H1 (cell line): ENCODE data around the gene MTPN. TPM values are rescaled to one million over a fixed set of nuclear protein-coding genes. Genes with fewer than 3 reads are reported as not detected.

Experiments used
- CTCF ChIA-PET: fragments of 300-600 bp; sonication (Branson Sonifier 250); formaldehyde crosslinking; loops from one replicate; lab custom pipeline; 2021; ENCODE audit not compliant: partially characterized antibody; lab: Charles Lee
- POLR2A ChIA-PET: fragments of 300-600 bp; sonication (Branson Sonifier 250); formaldehyde crosslinking; loops from one replicate; lab custom pipeline; 2021; ENCODE audit warnings: inconsistent platforms; ENCODE audit not compliant: partially characterized antibody; lab: Charles Lee
- DNase-seq, 2 experiments: peaks; one replicate each; pipeline versions ENCODE4 v3.0.0 to v3.0.0-alpha.2; 2010 to 2022; ENCODE audit warnings: low spot score in 2 of 2, low read depth in 1 of 2, mixed read lengths in 1 of 2
- FAIRE-seq: peaks from 2 replicates; lab custom pipeline; 2011; peaks lifted over from hg19 to GRCh38; lab: Jason Lieb, UNC
- H2AFZ ChIP-seq: 2 replicates; pipeline ENCODE4 v1.8.1; 2012; ENCODE audit warnings: low read length, inconsistent platforms
- H2AK5ac ChIP-seq: 2 replicates; pipeline ENCODE4 v1.6.1; 2013; ENCODE audit warnings: low read depth, low read length
- H2BK120ac ChIP-seq: replicated peaks from 2 replicates; pipeline ENCODE3; 2013; ENCODE audit warnings: low read depth, low read length, inconsistent platforms
- H2BK12ac ChIP-seq: 2 replicates; pipeline ENCODE4 v1.6.1; 2013; ENCODE audit warnings: low read depth, low read length
- H2BK15ac ChIP-seq: 2 replicates; pipeline ENCODE4 v1.6.1; 2013; ENCODE audit warnings: low read length
- H2BK20ac ChIP-seq: 2 replicates; pipeline ENCODE4 v1.6.1; 2013; ENCODE audit warnings: low read length
- H2BK5ac ChIP-seq: 2 replicates; pipeline ENCODE4 v1.6.1; 2013; ENCODE audit warnings: low read depth, low read length
- H3K14ac ChIP-seq: 2 replicates; pipeline ENCODE4 v1.6.1; 2013; ENCODE audit warnings: inconsistent platforms; ENCODE audit not compliant: insufficient read length
- H3K18ac ChIP-seq: 2 replicates; pipeline ENCODE4 v1.6.1; 2013; ENCODE audit warnings: low read length; ENCODE audit errors: extremely low read depth
- H3K23ac ChIP-seq: 2 replicates; pipeline ENCODE4 v1.6.1; 2013; ENCODE audit warnings: inconsistent platforms; ENCODE audit not compliant: insufficient read length
- H3K23me2 ChIP-seq: 2 replicates; pipeline ENCODE4 v1.6.1; 2013; ENCODE audit warnings: low read depth, low read length
- H3K27ac ChIP-seq: 2 replicates; pipeline ENCODE4 v1.6.1; 2011; ENCODE audit warnings: low read depth, low read length, inconsistent platforms
- H3K27me3 ChIP-seq, 4 experiments: replicated peaks in 1 of 4; 1 replicate in 1 of 4; 2 replicates in 3 of 4; pipeline versions ENCODE4 v1.6.1 to v1.8.1; 2011 to 2013; ENCODE audit warnings: low read length in 3 of 4, mild to moderate bottlenecking in 3 of 4, inconsistent platforms in 2 of 4, mixed read lengths in 2 of 4, moderate library complexity in 1 of 4; ENCODE audit not compliant: control insufficient read depth in 3 of 4, insufficient read depth in 3 of 4; ENCODE audit errors: extremely low read depth in 1 of 4
- H3K36me3 ChIP-seq, 4 experiments: 2 replicates each; pipeline versions ENCODE4 v1.6.1 to v1.8.1; 2011 to 2013; ENCODE audit warnings: mild to moderate bottlenecking in 4 of 4, low read length in 3 of 4, moderate library complexity in 2 of 4, control low read depth in 1 of 4, inconsistent platforms in 1 of 4; ENCODE audit not compliant: insufficient read depth in 4 of 4, control insufficient read depth in 2 of 4
- H3K4ac ChIP-seq: replicated peaks from 2 replicates; pipeline ENCODE3; 2013; ENCODE audit warnings: low read length, low read depth, mixed read lengths, inconsistent platforms; ENCODE audit not compliant: insufficient read length
- H3K4me1 ChIP-seq, 4 experiments: replicated peaks in 1 of 4; 1 replicate in 1 of 4; 2 replicates in 3 of 4; pipeline versions ENCODE4 v1.6.1 to v1.8.1; 2011 to 2013; ENCODE audit warnings: low read length in 3 of 4, inconsistent platforms in 2 of 4, mixed read lengths in 1 of 4; ENCODE audit not compliant: insufficient read depth in 4 of 4, control insufficient read depth in 3 of 4
- H3K4me2 ChIP-seq, 2 experiments: 2 replicates each; pipeline versions ENCODE4 v1.6.1 to v1.8.1; 2011 to 2013; ENCODE audit warnings: low read depth in 2 of 2, low read length in 2 of 2, control low read depth in 1 of 2, inconsistent platforms in 1 of 2, mild to moderate bottlenecking in 1 of 2; ENCODE audit not compliant: insufficient read depth in 1 of 2
- H3K4me3 ChIP-seq, 4 experiments: fragments of 200-600, 300-600 bp in 1 of 4; sonication (generic), shearing (Covaris generic), sonication (Bioruptor Twin) in 1 of 4; 2 replicates each; pipeline versions ENCODE4 v1.5.1 to v1.8.1; 2011 to 2016; ENCODE audit warnings: low read length in 4 of 4, low read depth in 3 of 4, control low read depth in 2 of 4, inconsistent platforms in 2 of 4, mild to moderate bottlenecking in 2 of 4, mixed read lengths in 1 of 4, moderate library complexity in 1 of 4; ENCODE audit not compliant: insufficient read depth in 2 of 4; ENCODE audit errors: extremely low read depth in 1 of 4
- H3K56ac ChIP-seq: replicated peaks from 2 replicates; pipeline ENCODE3; 2013; ENCODE audit warnings: low read depth, mild to moderate bottlenecking, mixed read lengths, low read length, inconsistent platforms; ENCODE audit not compliant: insufficient read length
- H3K79me1 ChIP-seq: 2 replicates; pipeline ENCODE4 v1.6.1; 2013; ENCODE audit warnings: low read depth, low read length, control low read depth
- H3K79me2 ChIP-seq, 2 experiments: 2 replicates each; pipeline versions ENCODE4 v1.6.1 to v1.8.1; 2012 to 2013; ENCODE audit warnings: low read length in 2 of 2, mild to moderate bottlenecking in 2 of 2, inconsistent platforms in 1 of 2; ENCODE audit not compliant: insufficient read depth in 2 of 2, control insufficient read depth in 1 of 2
- H3K9ac ChIP-seq, 4 experiments: replicated peaks in 1 of 4; 1 replicate in 1 of 4; 2 replicates in 3 of 4; pipeline versions ENCODE4 v1.6.1 to v1.8.1; 2011 to 2013; ENCODE audit warnings: low read depth in 3 of 4, low read length in 3 of 4, control low read depth in 2 of 4, mild to moderate bottlenecking in 2 of 4, moderate library complexity in 2 of 4, inconsistent platforms in 1 of 4; ENCODE audit errors: extremely low read depth in 1 of 4
- H3K9me3 ChIP-seq, 2 experiments: 2 replicates each; pipeline versions ENCODE4 v1.6.1 to v1.8.1; 2012 to 2013; ENCODE audit warnings: mild to moderate bottlenecking in 2 of 2, moderate library complexity in 2 of 2, control low read depth in 1 of 2, inconsistent platforms in 1 of 2, low read depth in 1 of 2, low read length in 1 of 2, mixed read lengths in 1 of 2; ENCODE audit not compliant: insufficient read depth in 2 of 2
- H4K20me1 ChIP-seq, 2 experiments: replicated peaks in 1 of 2; 2 replicates each; pipeline versions ENCODE3 to v1.8.1; 2011 to 2013; ENCODE audit warnings: inconsistent platforms in 2 of 2, low read length in 2 of 2, mild to moderate bottlenecking in 1 of 2; ENCODE audit not compliant: insufficient read depth in 2 of 2, control insufficient read depth in 1 of 2
- H4K5ac ChIP-seq: 2 replicates; pipeline ENCODE4 v1.6.1; 2013; ENCODE audit warnings: low read length, low read depth, mixed read lengths, inconsistent platforms; ENCODE audit not compliant: insufficient read length
- H4K8ac ChIP-seq: 2 replicates; pipeline ENCODE4 v1.8.0; 2013; ENCODE audit warnings: mild to moderate bottlenecking, moderate library complexity, low read length, inconsistent platforms; ENCODE audit not compliant: insufficient read depth; ENCODE audit errors: extremely low read depth
- H4K91ac ChIP-seq: replicated peaks from 2 replicates; pipeline ENCODE3; 2013; ENCODE audit warnings: low read length, mixed read lengths, inconsistent platforms; ENCODE audit not compliant: insufficient read length
- BACH1 ChIP-seq: IDR thresholded peaks from 2 replicates; pipeline ENCODE4 v1.6.1; 2012; ENCODE audit warnings: low read length, improper control_type of control experiment
- CBX5 ChIP-seq: fragments of 300-800, 300-1000 bp; sonication (generic); IDR thresholded peaks from 2 replicates; pipeline ENCODE4 v1.7.1; 2016; ENCODE audit warnings: antibody characterized with exemption, low read length, low read depth
- EGR1 ChIP-seq: IDR thresholded peaks from 2 replicates; pipeline ENCODE4 v1.6.1; 2011; ENCODE audit warnings: low read depth, low read length, borderline replicate concordance
- EP300 ChIP-seq, 2 experiments: IDR thresholded peaks; 1 replicate in 1 of 2; 2 replicates in 1 of 2; pipeline ENCODE4 v1.6.1; 2011 to 2012; ENCODE audit warnings: low read depth in 2 of 2, low read length in 2 of 2, mild to moderate bottlenecking in 2 of 2, borderline replicate concordance in 1 of 2, inconsistent platforms in 1 of 2, moderate library complexity in 1 of 2
- FOSL1 ChIP-seq: IDR thresholded peaks from 2 replicates; pipeline ENCODE4 v1.6.1; 2011; ENCODE audit warnings: mild to moderate bottlenecking, low read depth, low read length, moderate library complexity; ENCODE audit not compliant: insufficient read depth
- HDAC2 ChIP-seq, 2 experiments: fragments of 300-600 bp in 1 of 2; sonication (generic) in 1 of 2; IDR thresholded peaks; 2 replicates each; pipeline ENCODE4 v1.6.1; 2011 to 2012; ENCODE audit warnings: low read depth in 2 of 2, low read length in 2 of 2, mild to moderate bottlenecking in 2 of 2, moderate library complexity in 2 of 2, borderline replicate concordance in 1 of 2, inconsistent platforms in 1 of 2
- JUN ChIP-seq: IDR thresholded peaks from 2 replicates; pipeline ENCODE4 v1.6.1; 2011; ENCODE audit warnings: low read depth, mild to moderate bottlenecking, improper control_type of control experiment, low read length
- JUND ChIP-seq: IDR thresholded peaks from 2 replicates; pipeline ENCODE4 v1.6.1; 2011; ENCODE audit warnings: mild to moderate bottlenecking, improper control_type of control experiment, low read length
- NRF1 ChIP-seq: IDR thresholded peaks from 2 replicates; pipeline ENCODE4 v1.6.1; 2011; ENCODE audit warnings: mild to moderate bottlenecking, low read depth, low read length, improper control_type of control experiment
- SAP30 ChIP-seq: fragments of 300-600 bp; sonication (generic); IDR thresholded peaks from 2 replicates; pipeline ENCODE4 v1.7.1; 2012; ENCODE audit warnings: low read length, moderate library complexity, mild to moderate bottlenecking, inconsistent platforms; ENCODE audit not compliant: insufficient read depth, insufficient replicate concordance
- SP2 ChIP-seq: IDR thresholded peaks from 2 replicates; pipeline ENCODE4 v1.6.1; 2012; ENCODE audit warnings: mild to moderate bottlenecking, low read length, inconsistent platforms
- WGBS, 2 experiments: shearing (Covaris generic) in 1 of 2; methylation state at CpG; one replicate each; pipeline versions ENCODE4 v1.1.6 to v1.1.7; 2013 to 2015; ENCODE audit warnings: low lambda C conversion rate in 2 of 2, mixed read lengths in 2 of 2, inconsistent platforms in 1 of 2, low coverage in 1 of 2, missing lambda C conversion rate in 1 of 2; ENCODE audit not compliant: insufficient replicate concordance in 2 of 2, insufficient coverage in 1 of 2, insufficient read length in 1 of 2; ENCODE audit errors: extremely low coverage in 1 of 2, missing lambda C conversion rate in 1 of 2; 5-methylcytosine and 5-hydroxymethylcytosine counted together
- polyA plus RNA-seq, 7 experiments: library from polyadenylated mRNA; depleted of rRNA in 3 of 7; stranded (reverse) in 5 of 7; unstranded in 2 of 7; fragments of >200 nt in 5 of 7; fragments of 200-250 nt in 2 of 7; gene quantifications; 1 replicate in 5 of 7; 2 replicates in 1 of 7; 4 replicates in 1 of 7; pipeline versions ENCODE4 v1.2.1 to v1.2.3, GENCODE V29; 2011 to 2013; ENCODE audit warnings: missing spikeins in 2 of 7, mixed read lengths in 2 of 7
- total RNA-seq: library from RNA; stranded (reverse); fragmentation: NEBNext Ultra II Directional; extraction: Animal tissue kit (Norgen Biotek cat#: 25700); gene quantifications from 2 replicates; pipeline ENCODE4 v1.2.1, GENCODE V29; 2021
- TF ChIP-seq, protein P1 (sequence below): IDR thresholded peaks from 2 replicates; pipeline ENCODE4 v1.6.1; 2011; ENCODE audit warnings: low read length, improper control_type of control experiment

The MTPN gene
- total and polyA plus RNA-seq, 2 of the 8 experiments (the other 6 are each of a cell fraction or from before 2014, with no cell fraction given) = 33.0 to 101 TPM

DNA sequence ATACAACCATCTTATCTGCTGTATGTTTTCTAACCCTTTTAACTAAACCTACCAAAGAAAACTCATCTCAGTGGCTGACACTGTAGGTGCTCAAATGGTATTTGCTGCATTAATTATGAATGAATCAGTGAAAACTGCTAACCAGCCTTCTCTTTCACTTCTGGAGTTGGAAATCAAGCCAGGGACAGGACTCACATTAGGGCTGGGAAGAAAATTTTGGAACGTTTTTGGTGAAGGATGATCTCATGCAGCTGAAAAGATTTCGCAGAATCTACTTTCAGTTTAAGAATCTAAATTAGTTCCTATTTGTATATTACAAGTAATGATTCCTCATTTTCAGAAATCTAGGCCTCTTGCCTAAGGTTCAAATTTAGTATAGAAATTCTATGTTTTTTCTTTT, 12.9 kb downstream of the MTPN start:
- Histone ChIP-seq H2BK5ac (no peak overlapping the region), H4K91ac (no peak overlapping the region), H3K18ac (no peak overlapping the region), H3K56ac (no peak overlapping the region), H3K14ac (no peak overlapping the region), H3K4me2 (no peak overlapping the region), H2BK12ac (no peak overlapping the region), H3K4me3 (no peak overlapping the region), H3K4me1 (no peaks in the 10 kb centered on the region), H2AK5ac (no peak overlapping the region), H3K79me2 (peaks cover 4 to 90% of the 10 kb centered on the region in 2 experiments; a peak in 3 of 4 replicates), H3K27me3 (no peaks in the 10 kb centered on the region), H2BK15ac (no peak overlapping the region), H3K23ac (no peak overlapping the region), H4K20me1 (peaks cover 3 to 4% of the 10 kb centered on the region in 2 experiments), H3K79me1 (no peaks in the 10 kb centered on the region), H2BK120ac (no peak overlapping the region), H3K27ac (no peak overlapping the region), H4K5ac (no peak overlapping the region), H3K9me3 (no peaks in the 10 kb centered on the region), H3K23me2 (no peaks in the 10 kb centered on the region), H2AFZ (no peak overlapping the region), H4K8ac (no peak overlapping the region), H2BK20ac (no peak overlapping the region), H3K36me3 (peaks cover 0 to 2% (median 0%) of the 10 kb centered on the region in 4 experiments; a peak in 3 of 8 replicates), H3K4ac (no peak overlapping the region), H3K9ac (no peak overlapping the region)
- WGBS, 2 experiments = 78% methylated on average over 2 of the region's 2 CpGs; no CpG with 5 or more reads in 1 of the 2 experiments
- TF ChIP-seq HDAC2 (IDR thresholded peaks at IDR 0.05; ENCODE audit: borderline replicate concordance in 1 of 2, low read depth in 2 of 2, low read length in 2 of 2) (no peak), EP300 (IDR thresholded peaks at IDR 0.05; ENCODE audit: borderline replicate concordance in 1 of 2, low read depth in 2 of 2, low read length in 2 of 2) (no peak), EGR1 (no peak), CBX5 (no peak), JUND (no peak), SAP30 (no peak), NRF1 (no peak), SP2 (no peak), BACH1 (no peak), FOSL1 (no peak), JUN (no peak)
- TF ChIP-seq, protein P1, sequence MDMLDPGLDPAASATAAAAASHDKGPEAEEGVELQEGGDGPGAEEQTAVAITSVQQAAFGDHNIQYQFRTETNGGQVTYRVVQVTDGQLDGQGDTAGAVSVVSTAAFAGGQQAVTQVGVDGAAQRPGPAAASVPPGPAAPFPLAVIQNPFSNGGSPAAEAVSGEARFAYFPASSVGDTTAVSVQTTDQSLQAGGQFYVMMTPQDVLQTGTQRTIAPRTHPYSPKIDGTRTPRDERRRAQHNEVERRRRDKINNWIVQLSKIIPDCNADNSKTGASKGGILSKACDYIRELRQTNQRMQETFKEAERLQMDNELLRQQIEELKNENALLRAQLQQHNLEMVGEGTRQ = no peak
- FAIRE-seq (no peak), DNase-seq (no peak)
- ChIA-PET CTCF (no interaction called here), POLR2A (no interaction called here)
